OCI-LY3 (cell line): ENCODE data around the gene BBOX1.

Experiments
- CTCF ChIP-seq: fragments of 200-600, 300-600 bp; sonication (generic); IDR thresholded peaks from 2 replicates; pipeline ENCODE4 v1.5.1; 2014; ENCODE audit warnings: antibody characterized with exemption, low read length, low read depth
- EZH2phosphoT487 ChIP-seq: fragments of 200-600 bp; shearing (Covaris generic); IDR thresholded peaks from 2 replicates; pipeline ENCODE4 v1.6.1; 2018; ENCODE audit warnings: antibody characterized with exemption, mixed run types, low read depth

GRCh38 chr11:27057091-27057780, 16.6 kb downstream of the BBOX1 start:
- no peak for TF ChIP-seq CTCF
- no peak for TF ChIP-seq EZH2phosphoT487
